IMR-90 (cell line): ENCODE data around the gene ZNF423. TPM values are rescaled to one million over a fixed set of nuclear protein-coding genes. Genes with fewer than 3 reads are reported as not detected.

ENCODE experiments used
- ATAC-seq: fragments of 200-7000 bp; cut with Tn5 transposase; 2 replicates; pipeline ENCODE4 v1.9.1; 2020; ENCODE audit warnings: low read depth, mild to moderate bottlenecking, moderate library complexity
- BruUV-seq: library from RNA; stranded (reverse); fragments of 400-500 nt; replicated peaks from 2 replicates; lab custom pipeline; 2021; lab: Mats Ljungman, UMichigan
- CTCF ChIA-PET: fragments of 300-600 bp; formaldehyde crosslinking; extraction: SDS; loops from one replicate; lab custom pipeline; 2021; ENCODE audit warnings: antibody characterized with exemption; lab: Yijun Ruan, JAX
- POLR2A ChIA-PET: fragments of 300-600 bp; sonication (Branson Sonifier 250); formaldehyde crosslinking; loops from one replicate; lab custom pipeline; 2022; ENCODE audit warnings: antibody characterized with exemption; ENCODE audit not compliant: unreplicated experiment; lab: Charles Lee
- DNase-seq: peaks from one replicate; pipeline ENCODE4 v3.0.0; 2013
- H2AFZ ChIP-seq: replicated peaks from 2 replicates; pipeline ENCODE3; 2013; ENCODE audit warnings: low read length, mild to moderate bottlenecking; ENCODE audit not compliant: poor library complexity
- H2AK5ac ChIP-seq: 2 replicates; pipeline ENCODE4 v1.6.1; 2013; ENCODE audit warnings: low read depth, low read length, inconsistent platforms
- H2AK9ac ChIP-seq: replicated peaks from 2 replicates; pipeline ENCODE3; 2013; ENCODE audit warnings: mild to moderate bottlenecking, low read depth, low read length, moderate library complexity; ENCODE audit not compliant: poor library complexity
- H2BK120ac ChIP-seq: 2 replicates; pipeline ENCODE4 v1.6.1; 2013; ENCODE audit warnings: low read depth, low read length, inconsistent platforms
- H2BK15ac ChIP-seq: 3 replicates; pipeline ENCODE4 v1.6.1; 2013; ENCODE audit warnings: low read depth, low read length, inconsistent platforms
- H2BK20ac ChIP-seq: 2 replicates; pipeline ENCODE4 v1.6.1; 2013; ENCODE audit warnings: low read depth, mild to moderate bottlenecking, inconsistent platforms, low read length, moderate library complexity
- H2BK5ac ChIP-seq: 2 replicates; pipeline ENCODE4 v1.6.1; 2013; ENCODE audit warnings: mild to moderate bottlenecking, low read depth, low read length, inconsistent platforms; ENCODE audit not compliant: poor library complexity, severe bottlenecking
- H3K14ac ChIP-seq: replicated peaks from 2 replicates; pipeline ENCODE4 v1.6.1; 2013; ENCODE audit warnings: low read depth, low read length, inconsistent platforms
- H3K18ac ChIP-seq: 2 replicates; pipeline ENCODE4 v1.6.1; 2013; ENCODE audit warnings: low read depth, low read length, control low read depth
- H3K23ac ChIP-seq: 2 replicates; pipeline ENCODE4 v1.6.1; 2013; ENCODE audit warnings: low read depth, low read length, inconsistent platforms
- H3K27ac ChIP-seq: 2 replicates; pipeline ENCODE4 v1.5.1; 2013; ENCODE audit warnings: mild to moderate bottlenecking, control low read depth, low read length; ENCODE audit not compliant: insufficient read depth
- H3K27me3 ChIP-seq: 2 replicates; pipeline ENCODE4 v1.6.1; 2013; ENCODE audit warnings: low read length; ENCODE audit not compliant: control insufficient read depth, insufficient read depth
- H3K36me3 ChIP-seq: 2 replicates; pipeline ENCODE4 v1.6.1; 2013; ENCODE audit warnings: low read length, mixed read lengths; ENCODE audit not compliant: control insufficient read depth, insufficient read depth
- H3K4ac ChIP-seq: 2 replicates; pipeline ENCODE4 v1.6.1; 2013; ENCODE audit warnings: low read depth, low read length, inconsistent platforms
- H3K4me1 ChIP-seq: 2 replicates; pipeline ENCODE4 v1.6.1; 2013; ENCODE audit warnings: low read length, mixed read lengths; ENCODE audit not compliant: control insufficient read depth, insufficient read depth
- H3K4me2 ChIP-seq: 2 replicates; pipeline ENCODE4 v1.6.1; 2013; ENCODE audit warnings: low read depth, mild to moderate bottlenecking, control low read depth, low read length, moderate library complexity
- H3K4me3 ChIP-seq: 2 replicates; pipeline ENCODE4 v1.5.1; 2013; ENCODE audit warnings: low read depth, mild to moderate bottlenecking, control low read depth, low read length, moderate library complexity; ENCODE audit not compliant: insufficient read depth
- H3K56ac ChIP-seq: 2 replicates; pipeline ENCODE4 v1.6.1; 2013; ENCODE audit warnings: low read length, inconsistent platforms; ENCODE audit not compliant: insufficient read depth; ENCODE audit errors: extremely low read depth
- H3K79me1 ChIP-seq, 2 experiments: 2 replicates each; pipeline ENCODE4 v1.6.1; 2013; ENCODE audit warnings: low read length in 2 of 2, inconsistent platforms in 1 of 2, low read depth in 1 of 2
- H3K9ac ChIP-seq: 2 replicates; pipeline ENCODE4 v1.6.1; 2013; ENCODE audit warnings: low read depth, low read length, control low read depth
- H3K9me1 ChIP-seq: 2 replicates; pipeline ENCODE4 v1.6.1; 2013; ENCODE audit warnings: low read length, inconsistent platforms; ENCODE audit not compliant: insufficient read depth
- H3K9me3 ChIP-seq: 2 replicates; pipeline ENCODE4 v1.6.1; 2013; ENCODE audit warnings: low read length; ENCODE audit not compliant: control insufficient read depth, insufficient read depth
- H4K20me1 ChIP-seq: 2 replicates; pipeline ENCODE4 v1.6.1; 2013; ENCODE audit warnings: low read length, inconsistent platforms; ENCODE audit not compliant: insufficient read depth
- H4K5ac ChIP-seq: 2 replicates; pipeline ENCODE4 v1.6.1; 2013; ENCODE audit warnings: mild to moderate bottlenecking, low read depth, low read length, control low read depth
- H4K8ac ChIP-seq, 2 experiments: 2 replicates each; pipeline ENCODE4 v1.6.1; 2013; ENCODE audit warnings: low read depth in 2 of 2, low read length in 2 of 2, control low read depth in 1 of 2, inconsistent platforms in 1 of 2
- H4K91ac ChIP-seq: 2 replicates; pipeline ENCODE4 v1.6.1; 2013; ENCODE audit warnings: low read depth, low read length, inconsistent platforms; ENCODE audit not compliant: insufficient read depth
- CEBPB ChIP-seq: IDR thresholded peaks from 2 replicates; pipeline ENCODE4 v1.6.1; 2012; ENCODE audit warnings: low read depth, low read length, improper control_type of control experiment
- MAFK ChIP-seq: IDR thresholded peaks from 2 replicates; pipeline ENCODE4 v1.6.1; 2012; ENCODE audit warnings: low read depth, low read length, improper control_type of control experiment
- RAD21 ChIP-seq: IDR thresholded peaks from 2 replicates; pipeline ENCODE4 v1.6.1; 2012; ENCODE audit warnings: low read length, improper control_type of control experiment
- RCOR1 ChIP-seq: IDR thresholded peaks from 2 replicates; pipeline ENCODE4 v1.6.1; 2012; ENCODE audit warnings: mild to moderate bottlenecking, low read length, improper control_type of control experiment; ENCODE audit not compliant: insufficient replicate concordance
- RFX5 ChIP-seq: IDR thresholded peaks from 2 replicates; pipeline ENCODE4 v1.8.0; 2012; ENCODE audit warnings: low read depth, mild to moderate bottlenecking, low read length, moderate library complexity
- WGBS, 2 experiments: methylation state at CpG; one replicate each; pipeline versions ENCODE4 v1.1.5 to v1.1.7; 2013; ENCODE audit warnings: missing lambda C conversion rate in 2 of 2; ENCODE audit not compliant: insufficient read length in 1 of 2; ENCODE audit errors: extremely low coverage in 2 of 2; 5-methylcytosine and 5-hydroxymethylcytosine counted together
- dilution Hi-C: fragments of 300-500 bp; cut with HindIII; formaldehyde crosslinking; loops from one replicate; pipeline ENCODE4 v1.14.3; 2018; ENCODE audit warnings: low sequenced_read_pairs; ENCODE audit not compliant: unreplicated experiment
- in situ Hi-C: fragments of 300-500 bp; cut with MboI; formaldehyde crosslinking; loops from 3 replicates; pipeline ENCODE4 v1.14.3; 2019; ENCODE audit warnings: low sequenced_read_pairs, inconsistent platforms, mixed read lengths
- intact Hi-C: fragments of 100-400 bp; cut with micrococcal nuclease; formaldehyde crosslinking; loops from 2 replicates; pipeline ENCODE4 v1.10.0; 2022
- polyA plus RNA-seq, 3 experiments: library from polyadenylated mRNA; depleted of rRNA; stranded (reverse); fragments of >200 nt; gene quantifications; 2 replicates each; pipeline ENCODE4 v1.2.3, GENCODE V29; 2012; ENCODE audit warnings: low replicate concordance in 1 of 3
- total RNA-seq: library from RNA; depleted of rRNA; stranded (reverse); fragments of >200 nt; gene quantifications from 2 replicates; pipeline ENCODE4 v1.2.3, GENCODE V29; 2012

Gene ZNF423
- total and polyA plus RNA-seq, 2 of the 4 experiments (the other 2 are of a cell fraction) = under 0.01 to 0.10 TPM

GRCh38 chr16:49442805-49443204 is 413.1 kb downstream of the ZNF423 start:
- H3K23ac ChIP-seq = no peak overlapping the region
- H2BK5ac ChIP-seq = no peak overlapping the region
- no peaks in the 10 kb centered on the region for H3K9me3 ChIP-seq
- dilution Hi-C loops (no loop called here), in situ Hi-C loops (no loop called here), intact Hi-C loops (no loop called here)
- no peak overlapping the region for H4K8ac ChIP-seq
- no peak for ATAC-seq
- no CpG with 5 or more reads among the region's 5 CpGs for WGBS, 2 experiments
- no peak overlapping the region for H2AFZ ChIP-seq
- H3K4me1 ChIP-seq = no peaks in the 10 kb centered on the region
- no peak overlapping the region for H2BK15ac ChIP-seq
- ChIA-PET POLR2A (no interaction called here), CTCF (interaction anchor here (0.5 kb wide), 2 partner anchors 415 to 1916 kb away, joined by 3 to 4 read pairs; no protein-coding TSS in a partner anchor)
- H3K4me2 ChIP-seq = no peak overlapping the region
- H3K27me3 ChIP-seq = peaks cover 2% of the 10 kb centered on the region; the same call in 1 of the 2 replicates
- no peak overlapping the region for H3K4me3 ChIP-seq
- no peaks in the 10 kb centered on the region for H3K9me1 ChIP-seq
- no peak for TF ChIP-seq RCOR1
- no peak for TF ChIP-seq RFX5
- TF ChIP-seq CEBPB = no peak
- no peak for TF ChIP-seq MAFK
- no peak for TF ChIP-seq RAD21
- no peak overlapping the region for H3K14ac ChIP-seq
- no peak overlapping the region for H3K9ac ChIP-seq
- no peaks in the 10 kb centered on the region for H3K79me1 ChIP-seq
- no peaks in the 10 kb centered on the region for H3K36me3 ChIP-seq
- DNase-seq = no peak
- no TSS peak for BruUV-seq
- H3K4ac ChIP-seq = no peak overlapping the region
- no peaks in the 10 kb centered on the region for H4K20me1 ChIP-seq
- H3K56ac ChIP-seq = no peak overlapping the region
- H2BK120ac ChIP-seq = no peak overlapping the region
- H2AK5ac ChIP-seq = no peak overlapping the region
- H3K18ac ChIP-seq = no peak overlapping the region
- H2AK9ac ChIP-seq = no peak overlapping the region
- H4K91ac ChIP-seq = no peak overlapping the region
- H3K27ac ChIP-seq = no peak overlapping the region
- no peak overlapping the region for H2BK20ac ChIP-seq
- H4K5ac ChIP-seq = no peak overlapping the region
